HEK293 (cell line): Measurements from ENCODE around the gene STPG2.
"Not testable (repeated sequence)": the region's sequence is repeated elsewhere in the genome, so short reads cannot be mapped to it uniquely, and the experiment has no call there.

ENCODE experiments used
- CTCF ChIA-PET: fragments of 350-600 bp; formaldehyde crosslinking; extraction: SDS; loops from one replicate; lab custom pipeline; 2021; ENCODE audit warnings: antibody characterized with exemption; lab: Yijun Ruan, JAX
- POLR2A ChIA-PET: fragments of 300-600 bp; formaldehyde crosslinking; extraction: SDS; loops from one replicate; lab custom pipeline; 2020; ENCODE audit warnings: antibody characterized with exemption, inconsistent platforms; lab: Yijun Ruan, JAX
- H3K27ac ChIP-seq: fragments of 200-500 bp; sonication (Bioruptor generic); 2 replicates; pipeline ENCODE4 v1.5.1; 2014; ENCODE audit warnings: low read depth, low read length, control low read depth, inconsistent platforms; ENCODE audit errors: extremely low read depth
- H3K36me3 ChIP-seq, 2 experiments: fragments of 200-500 bp in 1 of 2; sonication (Bioruptor generic) in 1 of 2; 1 replicate in 1 of 2; 2 replicates in 1 of 2; pipeline ENCODE4 v1.5.1; 2014 to 2017; ENCODE audit warnings: inconsistent platforms in 2 of 2, low read length in 2 of 2; ENCODE audit not compliant: control insufficient read depth in 2 of 2, insufficient read depth in 1 of 2
- H3K4me1 ChIP-seq: fragments of 200-500 bp; sonication (Bioruptor generic); 2 replicates; pipeline ENCODE4 v1.5.1; 2014; ENCODE audit warnings: mild to moderate bottlenecking, low read length, inconsistent platforms; ENCODE audit not compliant: control insufficient read depth, insufficient read depth
- H3K4me3 ChIP-seq: 2 replicates; pipeline ENCODE4 v1.5.1; 2011; ENCODE audit warnings: low read depth, mild to moderate bottlenecking, control low read depth, low read length, moderate library complexity
- H3K9me3 ChIP-seq: fragments of 200-500 bp; sonication (Bioruptor generic); 2 replicates; pipeline ENCODE4 v1.5.1; 2014; ENCODE audit warnings: low read depth, low read length, inconsistent platforms; ENCODE audit not compliant: control insufficient read depth, insufficient read depth
- FEZF1 ChIP-seq: fragments of 450-650 bp; formaldehyde crosslinking; IDR thresholded peaks from 2 replicates; pipeline ENCODE4 v1.5.1; 2016; ENCODE audit warnings: missing biosample characterization, missing genetic modification characterization
- TCF7L2 ChIP-seq: IDR thresholded peaks from 2 replicates; pipeline ENCODE4 v1.6.1; 2011; ENCODE audit warnings: low read depth, mild to moderate bottlenecking, inconsistent platforms, low read length, moderate library complexity, borderline replicate concordance
- YY2 ChIP-seq: fragments of 450-650 bp; formaldehyde crosslinking; IDR thresholded peaks from 2 replicates; pipeline ENCODE4 v1.5.1; 2016; ENCODE audit warnings: missing biosample characterization, missing genetic modification characterization
- ZFHX2 ChIP-seq: fragments of 450-650 bp; formaldehyde crosslinking; conservative IDR thresholded peaks from 2 replicates; pipeline ENCODE4 v1.5.1; 2016; ENCODE audit warnings: missing biosample characterization, missing genetic modification characterization
- ZFP41 ChIP-seq: fragments of 450-650 bp; formaldehyde crosslinking; IDR thresholded peaks from 2 replicates; pipeline ENCODE4 v1.5.1; 2016; ENCODE audit warnings: missing biosample characterization, missing genetic modification characterization, borderline replicate concordance
- ZNF112 ChIP-seq: fragments of 450-650 bp; formaldehyde crosslinking; IDR thresholded peaks from 2 replicates; pipeline ENCODE4 v1.5.0; 2017; ENCODE audit warnings: missing biosample characterization, missing genetic modification characterization
- ZNF138 ChIP-seq: fragments of 450-650 bp; formaldehyde crosslinking; IDR thresholded peaks from 2 replicates; pipeline ENCODE4 v1.5.1; 2016; ENCODE audit warnings: missing biosample characterization, missing genetic modification characterization, borderline replicate concordance
- ZNF394 ChIP-seq: fragments of 450-650 bp; formaldehyde crosslinking; IDR thresholded peaks from 2 replicates; pipeline ENCODE4 v1.5.1; 2016; ENCODE audit warnings: missing biosample characterization, missing genetic modification characterization, mild to moderate bottlenecking, moderate library complexity, borderline replicate concordance
- ZNF433 ChIP-seq: fragments of 450-650 bp; formaldehyde crosslinking; IDR thresholded peaks from 2 replicates; pipeline ENCODE4 v1.5.1; 2016; ENCODE audit warnings: missing biosample characterization, missing genetic modification characterization, low read depth
- ZNF560 ChIP-seq: fragments of 450-650 bp; formaldehyde crosslinking; IDR thresholded peaks from 2 replicates; pipeline ENCODE4 v1.5.1; 2017; ENCODE audit warnings: missing biosample characterization, missing genetic modification characterization, borderline replicate concordance
- ZNF664 ChIP-seq: fragments of 450-650 bp; formaldehyde crosslinking; IDR thresholded peaks from 2 replicates; pipeline ENCODE4 v1.5.1; 2016; ENCODE audit warnings: missing biosample characterization, missing genetic modification characterization
- ZSCAN23 ChIP-seq: fragments of 450-650 bp; formaldehyde crosslinking; IDR thresholded peaks from 2 replicates; pipeline ENCODE4 v1.5.1; 2016; ENCODE audit warnings: missing biosample characterization, missing genetic modification characterization
- TF ChIP-seq, protein P1 (sequence below): fragments of 450-650 bp; formaldehyde crosslinking; IDR thresholded peaks from 2 replicates; pipeline ENCODE4 v1.5.1; 2016; ENCODE audit warnings: missing biosample characterization, missing genetic modification characterization
- TF ChIP-seq, protein P2 (sequence below): fragments of 450-650 bp; formaldehyde crosslinking; IDR thresholded peaks from 2 replicates; pipeline ENCODE4 v1.5.1; 2016; ENCODE audit warnings: missing biosample characterization, missing genetic modification characterization
- TF ChIP-seq, protein P3 (sequence below): fragments of 450-650 bp; formaldehyde crosslinking; conservative IDR thresholded peaks from 2 replicates; pipeline ENCODE4 v1.5.1; 2016; ENCODE audit warnings: low read depth, missing biosample characterization, missing genetic modification characterization
- TF ChIP-seq, protein P4 (sequence below): fragments of 450-650 bp; formaldehyde crosslinking; IDR thresholded peaks from 2 replicates; pipeline ENCODE4 v1.5.1; 2016; ENCODE audit warnings: missing biosample characterization, missing genetic modification characterization

STPG2 gene

DNA sequence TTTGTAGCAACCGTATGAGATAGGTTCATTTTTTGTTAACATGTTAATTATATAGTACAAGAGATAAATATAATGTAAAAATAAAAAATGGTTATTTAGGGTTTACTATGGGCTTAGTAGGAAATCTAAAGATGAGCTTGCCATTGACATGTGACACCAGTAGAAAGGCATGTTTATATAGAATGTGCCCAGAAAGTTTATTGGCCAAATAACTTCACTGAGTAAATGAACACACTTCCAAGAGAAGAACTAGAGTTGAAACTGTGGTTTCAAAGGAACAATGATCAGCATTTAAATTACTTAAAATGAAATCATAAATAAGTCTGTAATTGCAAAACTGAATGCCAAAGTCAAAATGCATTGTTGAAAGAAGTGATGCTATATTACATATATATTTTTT lies 503.3 kb downstream of the STPG2 start:
- no peaks in the 10 kb centered on the region for H3K4me1 ChIP-seq
- ChIA-PET POLR2A (no interaction called here), CTCF (no interaction called here)
- no peaks in the 10 kb centered on the region for H3K9me3 ChIP-seq
- H3K36me3 ChIP-seq = no peaks in the 10 kb centered on the region
- no peak for TF ChIP-seq ZFHX2 (tag by site-specific recombination)
- TF ChIP-seq YY2 (tag by site-specific recombination) = no peak
- TF ChIP-seq FEZF1 (tag by site-specific recombination) = no peak
- no peak for TF ChIP-seq ZNF433 (tag by site-specific recombination)
- no peak for TF ChIP-seq ZNF112 (tag by site-specific recombination)
- TF ChIP-seq, protein P1, sequence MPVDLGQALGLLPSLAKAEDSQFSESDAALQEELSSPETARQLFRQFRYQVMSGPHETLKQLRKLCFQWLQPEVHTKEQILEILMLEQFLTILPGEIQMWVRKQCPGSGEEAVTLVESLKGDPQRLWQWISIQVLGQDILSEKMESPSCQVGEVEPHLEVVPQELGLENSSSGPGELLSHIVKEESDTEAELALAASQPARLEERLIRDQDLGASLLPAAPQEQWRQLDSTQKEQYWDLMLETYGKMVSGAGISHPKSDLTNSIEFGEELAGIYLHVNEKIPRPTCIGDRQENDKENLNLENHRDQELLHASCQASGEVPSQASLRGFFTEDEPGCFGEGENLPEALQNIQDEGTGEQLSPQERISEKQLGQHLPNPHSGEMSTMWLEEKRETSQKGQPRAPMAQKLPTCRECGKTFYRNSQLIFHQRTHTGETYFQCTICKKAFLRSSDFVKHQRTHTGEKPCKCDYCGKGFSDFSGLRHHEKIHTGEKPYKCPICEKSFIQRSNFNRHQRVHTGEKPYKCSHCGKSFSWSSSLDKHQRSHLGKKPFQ (tag by site-specific recombination) = no peak
- no peak for TF ChIP-seq TCF7L2
- TF ChIP-seq ZNF664 (tag by site-specific recombination) = no peak
- no peak for TF ChIP-seq ZNF138 (tag by site-specific recombination)
- no peak for TF ChIP-seq ZSCAN23
- TF ChIP-seq, protein P2, sequence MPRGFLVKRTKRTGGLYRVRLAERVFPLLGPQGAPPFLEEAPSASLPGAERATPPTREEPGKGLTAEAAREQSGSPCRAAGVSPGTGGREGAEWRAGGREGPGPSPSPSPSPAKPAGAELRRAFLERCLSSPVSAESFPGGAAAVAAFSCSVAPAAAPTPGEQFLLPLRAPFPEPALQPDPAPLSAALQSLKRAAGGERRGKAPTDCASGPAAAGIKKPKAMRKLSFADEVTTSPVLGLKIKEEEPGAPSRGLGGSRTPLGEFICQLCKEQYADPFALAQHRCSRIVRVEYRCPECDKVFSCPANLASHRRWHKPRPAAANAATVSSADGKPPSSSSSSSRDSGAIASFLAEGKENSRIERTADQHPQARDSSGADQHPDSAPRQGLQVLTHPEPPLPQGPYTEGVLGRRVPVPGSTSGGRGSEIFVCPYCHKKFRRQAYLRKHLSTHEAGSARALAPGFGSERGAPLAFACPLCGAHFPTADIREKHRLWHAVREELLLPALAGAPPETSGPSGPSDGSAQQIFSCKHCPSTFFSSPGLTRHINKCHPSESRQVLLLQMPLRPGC (tag by site-specific recombination) = no peak
- TF ChIP-seq, protein P3, sequence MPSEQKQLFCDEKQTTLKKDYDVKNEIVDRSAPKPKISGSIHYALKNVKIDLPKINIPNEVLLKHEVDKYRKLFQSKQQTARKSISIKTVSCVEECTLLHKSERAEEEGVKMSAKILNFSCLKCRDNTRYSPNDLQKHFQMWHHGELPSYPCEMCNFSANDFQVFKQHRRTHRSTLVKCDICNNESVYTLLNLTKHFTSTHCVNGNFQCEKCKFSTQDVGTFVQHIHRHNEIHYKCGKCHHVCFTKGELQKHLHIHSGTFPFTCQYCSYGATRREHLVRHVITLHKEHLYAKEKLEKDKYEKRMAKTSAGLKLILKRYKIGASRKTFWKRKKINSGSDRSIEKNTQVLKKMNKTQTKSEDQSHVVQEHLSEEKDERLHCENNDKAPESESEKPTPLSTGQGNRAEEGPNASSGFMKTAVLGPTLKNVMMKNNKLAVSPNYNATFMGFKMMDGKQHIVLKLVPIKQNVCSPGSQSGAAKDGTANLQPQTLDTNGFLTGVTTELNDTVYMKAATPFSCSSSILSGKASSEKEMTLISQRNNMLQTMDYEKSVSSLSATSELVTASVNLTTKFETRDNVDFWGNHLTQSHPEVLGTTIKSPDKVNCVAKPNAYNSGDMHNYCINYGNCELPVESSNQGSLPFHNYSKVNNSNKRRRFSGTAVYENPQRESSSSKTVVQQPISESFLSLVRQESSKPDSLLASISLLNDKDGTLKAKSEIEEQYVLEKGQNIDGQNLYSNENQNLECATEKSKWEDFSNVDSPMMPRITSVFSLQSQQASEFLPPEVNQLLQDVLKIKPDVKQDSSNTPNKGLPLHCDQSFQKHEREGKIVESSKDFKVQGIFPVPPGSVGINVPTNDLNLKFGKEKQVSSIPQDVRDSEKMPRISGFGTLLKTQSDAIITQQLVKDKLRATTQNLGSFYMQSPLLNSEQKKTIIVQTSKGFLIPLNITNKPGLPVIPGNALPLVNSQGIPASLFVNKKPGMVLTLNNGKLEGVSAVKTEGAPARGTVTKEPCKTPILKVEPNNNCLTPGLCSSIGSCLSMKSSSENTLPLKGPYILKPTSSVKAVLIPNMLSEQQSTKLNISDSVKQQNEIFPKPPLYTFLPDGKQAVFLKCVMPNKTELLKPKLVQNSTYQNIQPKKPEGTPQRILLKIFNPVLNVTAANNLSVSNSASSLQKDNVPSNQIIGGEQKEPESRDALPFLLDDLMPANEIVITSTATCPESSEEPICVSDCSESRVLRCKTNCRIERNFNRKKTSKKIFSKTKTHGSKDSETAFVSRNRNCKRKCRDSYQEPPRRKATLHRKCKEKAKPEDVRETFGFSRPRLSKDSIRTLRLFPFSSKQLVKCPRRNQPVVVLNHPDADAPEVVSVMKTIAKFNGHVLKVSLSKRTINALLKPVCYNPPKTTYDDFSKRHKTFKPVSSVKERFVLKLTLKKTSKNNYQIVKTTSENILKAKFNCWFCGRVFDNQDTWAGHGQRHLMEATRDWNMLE (tag by site-specific recombination) = no peak
- TF ChIP-seq ZNF394 (tag by site-specific recombination) = no peak
- no peak for TF ChIP-seq ZNF560 (tag by site-specific recombination)
- no peak for TF ChIP-seq ZFP41 (tag by site-specific recombination)
- TF ChIP-seq, protein P4, sequence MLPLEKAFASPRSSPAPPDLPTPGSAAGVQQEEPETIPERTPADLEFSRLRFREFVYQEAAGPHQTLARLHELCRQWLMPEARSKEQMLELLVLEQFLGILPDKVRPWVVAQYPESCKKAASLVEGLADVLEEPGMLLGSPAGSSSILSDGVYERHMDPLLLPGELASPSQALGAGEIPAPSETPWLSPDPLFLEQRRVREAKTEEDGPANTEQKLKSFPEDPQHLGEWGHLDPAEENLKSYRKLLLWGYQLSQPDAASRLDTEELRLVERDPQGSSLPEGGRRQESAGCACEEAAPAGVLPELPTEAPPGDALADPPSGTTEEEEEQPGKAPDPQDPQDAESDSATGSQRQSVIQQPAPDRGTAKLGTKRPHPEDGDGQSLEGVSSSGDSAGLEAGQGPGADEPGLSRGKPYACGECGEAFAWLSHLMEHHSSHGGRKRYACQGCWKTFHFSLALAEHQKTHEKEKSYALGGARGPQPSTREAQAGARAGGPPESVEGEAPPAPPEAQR (tag by site-specific recombination) = no peak
- no peak overlapping the region for H3K27ac ChIP-seq
- no peak overlapping the region for H3K4me3 ChIP-seq

DNA sequence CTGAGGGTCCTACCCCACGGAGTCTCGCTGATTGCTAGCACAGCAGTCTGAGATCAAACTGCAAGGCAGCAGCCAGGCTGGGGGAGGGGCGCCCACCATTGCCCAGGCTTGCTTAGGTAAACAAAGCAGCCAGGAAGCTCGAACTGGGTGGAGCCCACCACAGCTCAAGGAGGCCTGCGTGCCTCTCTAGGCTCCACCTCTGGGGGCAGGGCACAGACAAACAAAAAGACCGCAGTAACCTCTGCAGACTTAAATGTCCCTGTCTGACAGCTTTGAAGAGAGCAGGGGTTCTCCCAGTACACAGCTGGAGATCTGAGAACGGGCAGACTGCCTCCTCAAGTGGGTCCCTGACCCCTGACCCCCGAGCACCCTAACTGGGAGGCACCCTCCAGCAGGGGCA lies 509.4 kb downstream of the STPG2 start:
- H3K9me3 ChIP-seq, H3K27ac ChIP-seq, POLR2A ChIA-PET, H3K36me3 ChIP-seq, CTCF ChIA-PET, H3K4me1 ChIP-seq, H3K4me3 ChIP-seq: not testable (repeated sequence)
